HepG2 (cell line): ENCODE results near the gene MAML1. TPM values are rescaled to one million over a fixed set of nuclear protein-coding genes. Genes with fewer than 3 reads are reported as not detected.

Experiments
- ATAC-seq: fragments of 200-7000 bp; cut with Tn5 transposase; 3 replicates; pipeline ENCODE4 v1.9.1; 2020; ENCODE audit warnings: mild to moderate bottlenecking, moderate library complexity
- BruUV-seq: library from RNA; stranded (reverse); fragments of 400-500 nt; replicated peaks from 2 replicates; lab custom pipeline; 2021; lab: Mats Ljungman, UMichigan
- CTCF ChIA-PET: fragments of 300-600 bp; formaldehyde crosslinking; extraction: SDS; loops from one replicate; lab custom pipeline; 2021; ENCODE audit warnings: low total read pairs, inconsistent platforms, low intra/inter-chr PET ratio; lab: Yijun Ruan, JAX
- POLR2A ChIA-PET: fragments of 350-600 bp; sonication (Branson Sonifier 250); formaldehyde crosslinking; loops from one replicate; lab custom pipeline; 2020; ENCODE audit warnings: antibody characterized with exemption, inconsistent platforms; lab: Yijun Ruan, JAX
- DNase-seq: peaks from one replicate; pipeline ENCODE4 v3.0.0-alpha.2; 2015; ENCODE audit warnings: low spot score
- FAIRE-seq: peaks from 3 replicates; lab custom pipeline; 2011; peaks lifted over from hg19 to GRCh38; lab: Jason Lieb, UNC
- H2AFZ ChIP-seq: one replicate; pipeline ENCODE4 v1.6.1; 2011; ENCODE audit warnings: low read length, inconsistent platforms
- H3K27ac ChIP-seq: fragments of 300-600 bp; 3 replicates; pipeline ENCODE4 v1.8.0; 2011; ENCODE audit warnings: mixed run types, mild to moderate bottlenecking, mixed read lengths, low read length, inconsistent platforms; ENCODE audit not compliant: insufficient read depth; ENCODE audit errors: extremely low read length
- H3K27me3 ChIP-seq, 2 experiments: fragments of 200-600 bp in 1 of 2; 2 replicates in 1 of 2; 3 replicates in 1 of 2; pipeline versions ENCODE4 v1.6.0 to v1.8.0; 2011; ENCODE audit warnings: low read length in 2 of 2, mild to moderate bottlenecking in 2 of 2, moderate library complexity in 2 of 2, inconsistent platforms in 1 of 2; ENCODE audit not compliant: insufficient read depth in 2 of 2, control insufficient read depth in 1 of 2
- H3K36me3 ChIP-seq, 2 experiments: fragments of 200-600 bp in 1 of 2; replicated peaks in 1 of 2; 2 replicates in 1 of 2; 3 replicates in 1 of 2; pipeline versions ENCODE4 v1.5.1 to v1.8.0; 2011; ENCODE audit warnings: low read length in 2 of 2, inconsistent platforms in 1 of 2; ENCODE audit not compliant: insufficient read depth in 2 of 2, control insufficient read depth in 1 of 2
- H3K4me1 ChIP-seq: 2 replicates; pipeline ENCODE4 v1.5.1; 2012; ENCODE audit warnings: low read length, inconsistent platforms; ENCODE audit not compliant: insufficient read depth
- H3K4me2 ChIP-seq: 2 replicates; pipeline ENCODE4 v1.6.0; 2011; ENCODE audit warnings: low read depth, low read length, inconsistent platforms
- H3K4me3 ChIP-seq, 3 experiments: fragments of 200-600 bp in 1 of 3; sonication (generic), shearing (Covaris generic) in 1 of 3; replicated peaks in 1 of 3; 2 replicates each; pipeline ENCODE4 v1.5.1; 2011 to 2016; ENCODE audit warnings: low read length in 3 of 3, inconsistent platforms in 2 of 3, low read depth in 2 of 3, mild to moderate bottlenecking in 2 of 3, control low read depth in 1 of 3, mixed read lengths in 1 of 3; ENCODE audit not compliant: insufficient read depth in 1 of 3
- H3K79me2 ChIP-seq: one replicate; pipeline ENCODE4 v1.6.1; 2011; ENCODE audit warnings: low read length, inconsistent platforms; ENCODE audit not compliant: insufficient read depth
- H3K9ac ChIP-seq: 2 replicates; pipeline ENCODE4 v1.6.0; 2011; ENCODE audit warnings: mild to moderate bottlenecking, low read depth, low read length, inconsistent platforms; ENCODE audit not compliant: insufficient read depth
- H3K9me3 ChIP-seq: 2 replicates; pipeline ENCODE4 v1.5.1; 2012; ENCODE audit warnings: mild to moderate bottlenecking, low read length
- H4K20me1 ChIP-seq: 2 replicates; pipeline ENCODE4 v1.6.0; 2011; ENCODE audit warnings: inconsistent platforms, mild to moderate bottlenecking, low read length, moderate library complexity; ENCODE audit not compliant: insufficient read depth
- ATF7-NPFF ChIP-seq: sonication (generic); formaldehyde crosslinking; IDR thresholded peaks from 2 replicates; pipeline ENCODE4 v1.8.1; 2023; ENCODE audit warnings: mild to moderate bottlenecking, low read depth, missing genetic modification reagents, moderate library complexity
- BORCS8-MEF2B ChIP-seq: sonication (generic); formaldehyde crosslinking; IDR thresholded peaks from 2 replicates; pipeline ENCODE4 v1.8.0; 2022; ENCODE audit warnings: mild to moderate bottlenecking, missing genetic modification reagents
- EED ChIP-seq: sonication (generic); formaldehyde crosslinking; IDR thresholded peaks from 2 replicates; pipeline ENCODE4 v1.5.0; 2020; ENCODE audit warnings: mild to moderate bottlenecking, missing genetic modification reagents
- ISX ChIP-seq: sonication (generic); formaldehyde crosslinking; conservative IDR thresholded peaks from 2 replicates; pipeline ENCODE4 v1.5.0; 2020; ENCODE audit warnings: missing genetic modification reagents
- KMT2B ChIP-seq: IDR thresholded peaks from 2 replicates; pipeline ENCODE4 v1.6.1; 2016; ENCODE audit warnings: missing genetic modification reagents, missing compliant biosample characterization
- TGIF2 ChIP-seq: IDR thresholded peaks from 2 replicates; pipeline ENCODE4 v1.6.1; 2016; ENCODE audit warnings: control low read depth, missing compliant biosample characterization
- ZBTB38 ChIP-seq: sonication (generic); formaldehyde crosslinking; IDR thresholded peaks from 2 replicates; pipeline ENCODE4 v1.5.1; 2020; ENCODE audit warnings: mild to moderate bottlenecking, missing genetic modification reagents
- ZNF264 ChIP-seq: sonication (generic); formaldehyde crosslinking; IDR thresholded peaks from 2 replicates; pipeline ENCODE4 v1.4.0; 2020; ENCODE audit warnings: missing genetic modification reagents
- ZNF407 ChIP-seq: sonication (generic); formaldehyde crosslinking; IDR thresholded peaks from one replicate; pipeline ENCODE4 v1.5.1; 2020; ENCODE audit warnings: mild to moderate bottlenecking, missing genetic modification reagents; ENCODE audit errors: not compliant biosample characterization
- ZNF598 ChIP-seq: sonication (generic); formaldehyde crosslinking; IDR thresholded peaks from 2 replicates; pipeline ENCODE4 v1.5.1; 2020; ENCODE audit warnings: mild to moderate bottlenecking, missing genetic modification reagents, borderline replicate concordance
- ZNF839 ChIP-seq: sonication (generic); formaldehyde crosslinking; IDR thresholded peaks from 2 replicates; pipeline ENCODE4 v1.4.0; 2020; ENCODE audit warnings: missing genetic modification reagents, mild to moderate bottlenecking, borderline replicate concordance
- ZNF883 ChIP-seq: sonication (generic); formaldehyde crosslinking; IDR thresholded peaks from 2 replicates; pipeline ENCODE4 v1.5.1; 2020; ENCODE audit warnings: mild to moderate bottlenecking, missing genetic modification reagents; ENCODE audit errors: not compliant biosample characterization
- WGBS: methylation state at CpG from one replicate; pipeline ENCODE4 v1.1.6; 2017; ENCODE audit warnings: low lambda C conversion rate; 5-methylcytosine and 5-hydroxymethylcytosine counted together
- in situ Hi-C: cut with HindIII; loops from 2 replicates; pipeline ENCODE4 v1.10.0; 2017; ENCODE audit warnings: low pct_unique_long_range_greater_than_20kb; ENCODE audit not compliant: extremely low pct_ligation_motif_present
- intact Hi-C: fragments of 100-400 bp; cut with micrococcal nuclease; formaldehyde crosslinking; loops from one replicate; pipeline ENCODE4 v1.10.0; 2022; ENCODE audit not compliant: unreplicated experiment
- polyA plus RNA-seq, 8 experiments: library from polyadenylated mRNA; depleted of rRNA in 3 of 8; stranded (reverse) in 7 of 8; unstranded in 1 of 8; fragments of >200 nt; fragmentation: Illumina TruSeq in 4 of 8; extraction: Trizol in 4 of 8; gene quantifications; 2 replicates each; pipeline versions ENCODE4 v1.2.1 to v1.2.3, GENCODE V29; 2011 to 2016; ENCODE audit warnings: low read depth in 4 of 8, missing spikeins in 1 of 8, mixed read lengths in 1 of 8; ENCODE audit not compliant: insufficient read depth in 1 of 8
- total RNA-seq, 5 experiments: library from RNA; depleted of rRNA; stranded (reverse); fragments of >200 nt; fragmentation: Illumina TruSeq; extraction: Trizol; gene quantifications; 2 replicates each; pipeline ENCODE4 v1.2.3, GENCODE V29; 2016; ENCODE audit warnings: low read depth in 1 of 5

Gene MAML1
- total and polyA plus RNA-seq, 2 of the 13 experiments (the other 11 are each of a cell fraction or from before 2014, with no cell fraction given), result 10.0 to 10.8 TPM

GRCh38 chr5:179817890-179818745 is 85.5 kb downstream of the MAML1 start:
- no peak for ATAC-seq
- intact Hi-C loops (loop anchor here (2.0 kb wide), 1 partner anchor 13 kb away; no protein-coding TSS in a partner anchor), in situ Hi-C loops (no loop called here)
- no peak for TF ChIP-seq TGIF2 (CRISPR knock-in tag)
- TF ChIP-seq ZBTB38, result peak; percentile 27
- peak; percentile 11; the same call in 1 of the 2 replicates for TF ChIP-seq ATF7-NPFF (CRISPR knock-in tag)
- TF ChIP-seq ZNF839 (CRISPR knock-in tag), result 0 out of 2 replicates have a peak, but pooled peaks have one; percentile 48
- TF ChIP-seq BORCS8-MEF2B (CRISPR knock-in tag), result 0 out of 2 replicates have a peak, but pooled peaks have one; percentile 1
- TF ChIP-seq ZNF598 (CRISPR knock-in tag), result peak; percentile 71; the same call in 1 of the 2 replicates
- no peak for TF ChIP-seq ISX (CRISPR knock-in tag)
- TF ChIP-seq KMT2B (CRISPR knock-in tag), result peak; percentile 3; the same call in 1 of the 2 replicates
- TF ChIP-seq ZNF407, result peak; percentile 31
- TF ChIP-seq EED (CRISPR knock-in tag), result peak; percentile 42; the same call in 1 of the 2 replicates
- TF ChIP-seq ZNF883 (CRISPR knock-in tag), result peak; percentile 35
- TF ChIP-seq ZNF264 (CRISPR knock-in tag), result no peak
- ChIA-PET POLR2A (interaction anchor here (3.2 to 5.3 kb wide), 2 partner anchors 13 to 20 kb away, joined by 19 to 115 read pairs; partner anchors contain the start of gene MGAT4B), CTCF (no interaction called here)
- H3K9me3 ChIP-seq, result no peaks in the 10 kb centered on the region
- H3K4me1 ChIP-seq, result peaks cover 44% of the 10 kb centered on the region
- peaks cover 11% of the 10 kb centered on the region in 2 experiments; a peak in 4 of 5 replicates for H3K36me3 ChIP-seq
- 56% methylated on average over 10 of the region's 14 CpGs for WGBS
- no peak overlapping the region for H2AFZ ChIP-seq
- no peak for DNase-seq
- peak overlapping the region; percentile 49 to 99 (median 58); a peak in 5 of 6 replicates for H3K4me3 ChIP-seq
- peak overlapping the region; percentile 99 for H3K27ac ChIP-seq
- H3K4me2 ChIP-seq, result peak overlapping the region; percentile 92
- no peaks in the 10 kb centered on the region for H3K27me3 ChIP-seq
- peak overlapping the region; percentile 100 for H3K9ac ChIP-seq
- H3K79me2 ChIP-seq, result peaks cover 29% of the 10 kb centered on the region
- TSS peak; percentile 72 for BruUV-seq
- FAIRE-seq, result no peak
- peaks cover 18% of the 10 kb centered on the region for H4K20me1 ChIP-seq
